Right ventricle myocardium superior (tissue), 1 donor: ENCODE results near the gene CBY1. TPM values are rescaled to one million over a fixed set of nuclear protein-coding genes. Genes with fewer than 3 reads are reported as not detected.
A peak's percentile ranks its signal among the peaks of the same experiment; 100 is the strongest.

Source experiments
- ATAC-seq: fragments of 200-7000 bp; cut with Tn5 transposase; one replicate; pipeline ENCODE4 v1.9.1; 2020; ENCODE audit warnings: mild to moderate bottlenecking; ENCODE audit not compliant: poor library complexity
- DNase-seq: peaks from one replicate; pipeline ENCODE4 v3.0.0-alpha.2; 2020
- intact Hi-C: fragments of 100-400 bp; cut with DNase I; formaldehyde crosslinking; loops from one replicate; pipeline ENCODE4 v1.11.2; 2022
- total RNA-seq: library from RNA; stranded (reverse); fragmentation: NEBNext Ultra II Directional; extraction: Animal tissue kit (Norgen Biotek cat#: 25700); gene quantifications from one replicate; pipeline ENCODE4 v1.2.1, GENCODE V29; 2021
- donor health status: DM: no; HTN: yes; CAD: no; lungs with severe emphysema.

Gene CBY1
- total RNA-seq, 1 donor from 2014 or later = 38.3 TPM

DNA sequence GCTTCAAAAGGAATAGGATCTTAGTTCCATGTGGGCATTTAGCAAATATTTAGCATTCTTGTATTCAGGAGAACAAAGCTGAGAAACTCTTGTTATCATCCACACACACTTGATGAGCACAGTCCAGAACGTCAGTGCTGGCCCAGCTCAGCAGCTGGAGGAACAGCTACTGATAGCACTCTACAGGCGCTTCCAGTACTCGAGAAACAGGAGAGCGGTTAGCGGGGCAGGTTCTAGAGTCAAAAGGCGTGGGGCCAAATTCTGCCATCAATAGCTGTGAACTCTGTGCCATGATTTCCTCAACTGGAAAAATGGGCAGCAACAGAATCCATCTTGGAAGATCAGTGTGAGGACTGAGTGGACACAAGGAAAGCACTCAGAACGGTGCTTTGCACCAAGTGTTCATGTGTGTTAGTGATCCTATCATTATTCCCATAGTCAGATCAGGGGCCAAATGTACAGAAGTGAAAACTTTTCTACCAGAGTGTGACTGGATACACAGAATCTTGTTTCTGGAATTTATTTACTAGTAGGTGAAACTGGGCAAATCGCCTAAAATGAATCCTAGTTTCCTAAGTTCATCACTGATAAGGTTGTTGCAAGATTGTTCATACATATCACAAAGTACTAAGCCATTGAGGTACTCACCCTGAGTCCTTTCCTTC lies 41.1 kb downstream of the CBY1 start:
- intact Hi-C loops = no loop called here
- ATAC-seq = peak; percentile 18
- peak; percentile 51 for DNase-seq

DNA sequence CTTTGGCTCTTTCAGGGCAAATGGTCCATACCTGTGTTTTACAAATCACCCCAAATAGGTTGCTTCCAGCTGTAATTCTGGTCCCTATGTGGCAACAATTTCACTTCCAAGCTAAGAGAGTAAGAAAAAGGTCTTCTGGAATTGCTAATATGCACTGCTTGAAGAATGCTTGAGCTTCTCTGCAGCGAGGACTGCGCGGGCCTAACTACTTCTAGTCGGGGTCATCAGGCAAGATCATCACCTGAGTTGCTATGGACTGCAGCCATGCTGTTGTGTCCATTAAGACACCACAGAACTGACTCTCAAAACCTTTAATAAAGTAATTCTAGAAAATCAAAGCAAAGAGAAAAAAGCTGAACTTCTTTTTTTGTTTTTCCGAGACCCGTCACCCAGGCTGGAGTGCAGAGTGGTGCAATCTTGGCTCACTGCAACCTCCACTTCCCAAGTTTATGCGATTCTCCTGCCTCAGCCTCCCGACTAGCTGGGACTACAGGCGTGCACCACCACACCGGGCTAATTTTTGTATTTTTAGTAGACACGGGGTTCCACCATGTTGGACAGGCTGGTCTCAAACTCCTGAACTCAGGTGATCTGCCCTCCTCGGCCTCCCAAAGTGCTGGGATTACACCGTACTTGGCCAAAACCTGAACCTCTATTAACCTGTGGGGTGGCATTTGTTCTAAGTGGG lies 42.1 kb downstream of the CBY1 start:
- DNase-seq (no peak), ATAC-seq (no peak)
- intact Hi-C loops = no loop called here

- DNase-seq (no peak), ATAC-seq (no peak)
- intact Hi-C loops = no loop called here
These were observed 42.7 kb downstream of the CBY1 start for GRCh38 chr22:38699143-38699542.

DNA sequence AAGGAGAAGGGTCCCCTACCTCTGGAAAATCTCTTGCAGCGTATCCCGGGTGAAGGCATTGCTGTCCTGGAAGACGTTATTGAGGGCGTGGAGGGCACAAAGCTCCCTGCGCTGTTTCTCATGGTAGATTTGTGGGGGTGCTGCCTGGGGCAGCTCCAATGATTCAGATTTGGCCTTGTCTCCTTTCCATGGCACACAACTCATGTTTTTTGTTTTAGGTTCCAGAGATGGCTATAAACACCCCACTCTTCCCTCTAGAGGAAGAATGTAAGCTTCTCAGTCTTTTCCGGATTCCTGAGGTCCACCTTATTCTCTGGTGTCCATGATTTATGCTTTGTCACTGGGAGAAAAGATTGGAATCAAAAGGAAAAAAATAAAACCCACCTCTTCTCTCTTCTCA lies 43.3 kb downstream of the CBY1 start:
- no peak for DNase-seq
- intact Hi-C loops = no loop called here

GRCh38 chr22:38700270-38700788 lies 43.9 kb downstream of the CBY1 start:
- intact Hi-C loops = no loop called here
- DNase-seq (peak; percentile 86), ATAC-seq (peak; percentile 42)

More for the DNA sequence above, 43.3 kb downstream of the CBY1 start:
- no peak for ATAC-seq

GRCh38 chr22:38700789-38701628 lies 44.6 kb downstream of the CBY1 start, which contains the start of gene JOSD1:
Gene JOSD1 (minus strand): TSS chr22:38700943. CDS start chr22:38699987, 956 bp downstream.
- intact Hi-C loops = no loop called here
- ATAC-seq (peak; percentile 67), DNase-seq (peak; percentile 98)

DNA sequence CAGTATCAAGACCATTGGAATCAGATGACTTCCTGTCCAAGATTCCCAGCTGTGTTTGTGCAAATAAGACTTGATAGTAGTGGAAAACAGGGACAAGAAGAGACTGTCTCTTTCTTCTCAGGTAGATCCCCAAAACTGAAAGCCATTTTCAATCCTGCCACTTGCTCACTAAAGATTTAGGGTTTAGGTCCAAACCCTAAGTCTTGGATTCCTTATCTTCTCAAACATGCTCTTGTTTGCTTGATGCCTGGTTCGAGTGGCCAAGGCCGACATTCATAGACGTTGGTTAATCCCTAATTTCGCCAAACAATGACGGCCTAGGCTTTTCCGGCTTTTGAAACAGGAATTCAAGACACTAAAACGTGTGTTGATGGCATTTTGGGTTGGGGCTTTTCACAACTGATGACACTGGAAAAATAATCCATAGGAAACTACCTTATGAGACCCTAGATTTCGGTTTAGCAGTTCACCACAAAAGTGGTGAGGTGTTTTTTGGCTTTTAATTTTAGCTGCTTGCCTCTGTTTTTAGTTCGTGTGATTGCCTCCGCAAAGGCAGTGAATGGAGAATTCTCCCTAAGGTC lies 48.3 kb downstream of the CBY1 start:
- DNase-seq (no peak), ATAC-seq (no peak)
- intact Hi-C loops = no loop called here

GRCh38 chr22:38705235-38706100 lies 49.0 kb downstream of the CBY1 start, which contains the start of gene GTPBP1:
Gene GTPBP1 (plus strand): TSS chr22:38705944. CDS start chr22:38705956, 12 bp downstream.
- intact Hi-C loops = no loop called here
- peak; percentile 87 for ATAC-seq
- DNase-seq = peak; percentile 98

DNA sequence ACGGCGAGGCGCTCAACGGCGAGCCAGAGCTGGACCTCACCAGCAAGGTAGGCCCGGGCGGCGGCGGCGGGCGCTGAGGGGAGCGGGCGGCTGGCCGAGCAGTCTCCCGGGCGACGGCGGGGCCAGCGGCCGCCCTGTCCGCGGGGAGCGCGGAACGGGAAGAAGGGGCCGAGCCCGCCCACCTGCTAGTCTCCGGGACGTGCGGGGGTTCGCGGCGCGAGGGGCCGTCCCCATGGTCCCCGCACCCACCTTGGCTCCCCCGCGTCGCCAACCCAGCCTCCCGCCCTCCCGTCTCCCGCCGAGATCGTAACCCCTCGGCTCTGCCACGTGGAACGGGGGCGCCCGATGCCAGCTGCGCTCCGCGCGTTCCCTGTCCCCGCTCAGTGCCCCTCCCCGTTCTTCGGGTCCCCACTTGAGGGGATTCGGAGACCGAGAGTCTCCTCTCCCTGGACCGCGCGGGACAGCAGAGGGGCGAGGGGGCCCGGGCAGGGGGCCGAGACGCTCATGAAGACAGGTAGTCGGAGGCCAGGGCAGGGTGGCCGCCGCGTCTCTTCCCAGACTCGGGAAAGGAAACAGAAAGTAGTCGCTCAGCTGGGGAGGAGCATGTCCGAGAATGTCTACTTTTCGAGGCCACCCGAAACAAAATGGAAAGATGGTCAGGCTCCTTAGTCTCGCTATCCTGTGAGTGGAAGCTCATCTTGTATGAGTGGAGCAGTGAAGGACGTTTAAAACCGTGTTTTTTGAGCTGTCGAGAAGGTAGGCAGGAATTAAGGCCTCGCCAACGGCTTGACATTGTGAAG lies 49.9 kb downstream of the CBY1 start:
- intact Hi-C loops = no loop called here
- ATAC-seq (peak; percentile 27), DNase-seq (peak; percentile 61)

GRCh38 chr22:38706901-38707195 lies 50.4 kb downstream of the CBY1 start:
- intact Hi-C loops = no loop called here
- ATAC-seq = no peak
- DNase-seq = no peak

- DNase-seq (no peak), ATAC-seq (no peak)
- intact Hi-C loops = no loop called here
These were observed 50.9 kb downstream of the CBY1 start for GRCh38 chr22:38707346-38707745.

- no peak for DNase-seq
- intact Hi-C loops = no loop called here
- no peak for ATAC-seq
These were observed 51.5 kb downstream of the CBY1 start for GRCh38 chr22:38707984-38708383.

- intact Hi-C loops = no loop called here
- DNase-seq = no peak
- ATAC-seq = no peak
These were observed 52.9 kb downstream of the CBY1 start for GRCh38 chr22:38709306-38709705.

DNA sequence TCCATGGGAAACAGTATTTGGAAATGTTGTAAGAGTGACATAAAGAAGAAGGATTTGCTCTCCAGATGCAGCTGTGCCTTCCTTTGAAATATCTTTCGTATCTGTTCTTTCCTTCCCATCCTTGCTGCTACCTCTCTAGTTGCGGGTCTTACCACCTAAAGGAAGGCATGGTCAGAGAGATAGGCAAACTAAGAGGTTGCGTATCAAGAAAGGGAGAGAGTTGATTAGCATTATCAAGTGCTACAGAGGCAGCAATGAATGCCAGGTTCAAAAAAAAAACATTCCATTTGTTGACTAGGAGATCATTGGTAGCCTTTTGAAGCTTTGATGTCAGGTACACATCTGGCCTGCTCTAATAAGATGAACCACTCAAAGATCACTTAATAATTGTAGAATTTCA lies 53.9 kb downstream of the CBY1 start:
- ATAC-seq = no peak
- DNase-seq = no peak
- intact Hi-C loops = no loop called here

- no peak for DNase-seq
- no peak for ATAC-seq
- intact Hi-C loops = no loop called here
These were observed 54.4 kb downstream of the CBY1 start for GRCh38 chr22:38710866-38711265.

GRCh38 chr22:38712486-38713207 lies 56.2 kb downstream of the CBY1 start:
- intact Hi-C loops = no loop called here

GRCh38 chr22:38713921-38714320 lies 57.5 kb downstream of the CBY1 start:
- ATAC-seq = no peak
- no peak for DNase-seq
- intact Hi-C loops = no loop called here

More at GRCh38 chr22:38712486-38713207, 56.2 kb downstream of the CBY1 start:
- no peak for ATAC-seq
- no peak for DNase-seq
